ENCODE data around the gene AKAP12. TPM values are rescaled to one million over a fixed set of nuclear protein-coding genes. Genes with fewer than 3 reads are reported as not detected.
A peak's percentile ranks its signal among the peaks of the same experiment; 100 is the strongest.

Gene AKAP12
- total RNA-seq, 1 experiment from 2014 or later: 33.7 TPM

GRCh38 chr6:151252634-151253033 is 12.9 kb downstream of the AKAP12 start:
- Histone ChIP-seq H3K4me3 (ENCODE audit: insufficient read depth, low read depth, low read length) (no peak overlapping the region), H3K27me3 (ENCODE audit: control insufficient read depth, insufficient read depth, low read length) (no peaks in the 10 kb centered on the region), H3K36me3 (replicated peaks; ENCODE audit: control insufficient read depth, insufficient read depth, low read length) (no peaks in the 10 kb centered on the region)
- no peak for DNase-seq

GRCh38 chr6:151254451-151255081 is 14.8 kb downstream of the AKAP12 start:
- no peak for DNase-seq
- no peaks in the 10 kb centered on the region for H3K36me3 ChIP-seq (replicated peaks; ENCODE audit: control insufficient read depth, insufficient read depth, low read length)
- no peaks in the 10 kb centered on the region for H3K27me3 ChIP-seq (ENCODE audit: control insufficient read depth, insufficient read depth, low read length)
- H3K4me3 ChIP-seq (ENCODE audit: insufficient read depth, low read depth, low read length): no peak overlapping the region

- Histone ChIP-seq H3K4me3 (ENCODE audit: insufficient read depth, low read depth, low read length) (no peak overlapping the region), H3K27me3 (ENCODE audit: control insufficient read depth, insufficient read depth, low read length) (no peaks in the 10 kb centered on the region), H3K36me3 (replicated peaks; ENCODE audit: control insufficient read depth, insufficient read depth, low read length) (no peaks in the 10 kb centered on the region)
- no peak for DNase-seq
Measured at GRCh38 chr6:151255811-151256210, 16.0 kb downstream of the AKAP12 start.

GRCh38 chr6:151257985-151258445 is 18.2 kb downstream of the AKAP12 start:
- no peak for DNase-seq
- Histone ChIP-seq H3K4me3 (ENCODE audit: insufficient read depth, low read depth, low read length) (no peak overlapping the region), H3K27me3 (ENCODE audit: control insufficient read depth, insufficient read depth, low read length) (no peaks in the 10 kb centered on the region), H3K36me3 (replicated peaks; ENCODE audit: control insufficient read depth, insufficient read depth, low read length) (no peaks in the 10 kb centered on the region)

GRCh38 chr6:151260205-151260604 is 20.4 kb downstream of the AKAP12 start:
- Histone ChIP-seq H3K36me3 (replicated peaks; ENCODE audit: control insufficient read depth, insufficient read depth, low read length) (no peaks in the 10 kb centered on the region), H3K4me3 (ENCODE audit: insufficient read depth, low read depth, low read length) (no peak overlapping the region), H3K27me3 (ENCODE audit: control insufficient read depth, insufficient read depth, low read length) (no peaks in the 10 kb centered on the region)
- no peak for DNase-seq

GRCh38 chr6:151263035-151263434 is 23.3 kb downstream of the AKAP12 start:
- DNase-seq: no peak

GRCh38 chr6:151263967-151264366 is 24.2 kb downstream of the AKAP12 start:
- no peak overlapping the region for H3K4me3 ChIP-seq (ENCODE audit: insufficient read depth, low read depth, low read length)

More at GRCh38 chr6:151263035-151263434, 23.3 kb downstream of the AKAP12 start:
- no peaks in the 10 kb centered on the region for H3K27me3 ChIP-seq (ENCODE audit: control insufficient read depth, insufficient read depth, low read length)
- no peak overlapping the region for H3K4me3 ChIP-seq (ENCODE audit: insufficient read depth, low read depth, low read length)
- no peaks in the 10 kb centered on the region for H3K36me3 ChIP-seq (replicated peaks; ENCODE audit: control insufficient read depth, insufficient read depth, low read length)

GRCh38 chr6:151265282-151265681 is 25.5 kb downstream of the AKAP12 start:
- H3K27me3 ChIP-seq (ENCODE audit: control insufficient read depth, insufficient read depth, low read length): no peaks in the 10 kb centered on the region
- no peak overlapping the region for H3K4me3 ChIP-seq (ENCODE audit: insufficient read depth, low read depth, low read length)
- no peak for DNase-seq
- H3K36me3 ChIP-seq (replicated peaks; ENCODE audit: control insufficient read depth, insufficient read depth, low read length): no peaks in the 10 kb centered on the region

More at GRCh38 chr6:151263967-151264366, 24.2 kb downstream of the AKAP12 start:
- Histone ChIP-seq H3K36me3 (replicated peaks; ENCODE audit: control insufficient read depth, insufficient read depth, low read length) (no peaks in the 10 kb centered on the region), H3K27me3 (ENCODE audit: control insufficient read depth, insufficient read depth, low read length) (no peaks in the 10 kb centered on the region)
- DNase-seq: no peak

GRCh38 chr6:151269321-151269995 is 29.7 kb downstream of the AKAP12 start:
- no peak for DNase-seq

GRCh38 chr6:151275121-151275520 is 35.4 kb downstream of the AKAP12 start:
- no peak overlapping the region for H3K4me3 ChIP-seq (ENCODE audit: insufficient read depth, low read depth, low read length)
- DNase-seq: no peak

More at GRCh38 chr6:151269321-151269995, 29.7 kb downstream of the AKAP12 start:
- Histone ChIP-seq H3K27me3 (ENCODE audit: control insufficient read depth, insufficient read depth, low read length) (no peaks in the 10 kb centered on the region), H3K4me3 (ENCODE audit: insufficient read depth, low read depth, low read length) (no peak overlapping the region), H3K36me3 (replicated peaks; ENCODE audit: control insufficient read depth, insufficient read depth, low read length) (no peaks in the 10 kb centered on the region)

GRCh38 chr6:151275566-151275965 is 35.8 kb downstream of the AKAP12 start:
- DNase-seq: no peak
- no peaks in the 10 kb centered on the region for H3K27me3 ChIP-seq (ENCODE audit: control insufficient read depth, insufficient read depth, low read length)
- H3K4me3 ChIP-seq (ENCODE audit: insufficient read depth, low read depth, low read length): no peak overlapping the region
- H3K36me3 ChIP-seq (replicated peaks; ENCODE audit: control insufficient read depth, insufficient read depth, low read length): no peaks in the 10 kb centered on the region

More at GRCh38 chr6:151275121-151275520, 35.4 kb downstream of the AKAP12 start:
- Histone ChIP-seq H3K36me3 (replicated peaks; ENCODE audit: control insufficient read depth, insufficient read depth, low read length) (no peaks in the 10 kb centered on the region), H3K27me3 (ENCODE audit: control insufficient read depth, insufficient read depth, low read length) (no peaks in the 10 kb centered on the region)

- DNase-seq: peak; percentile 55
Measured at GRCh38 chr6:151276112-151276740, 36.5 kb downstream of the AKAP12 start.

GRCh38 chr6:151279891-151280290 is 40.1 kb downstream of the AKAP12 start:
- DNase-seq: no peak
- Histone ChIP-seq H3K36me3 (replicated peaks; ENCODE audit: control insufficient read depth, insufficient read depth, low read length) (no peaks in the 10 kb centered on the region), H3K4me3 (ENCODE audit: insufficient read depth, low read depth, low read length) (no peak overlapping the region), H3K27me3 (ENCODE audit: control insufficient read depth, insufficient read depth, low read length) (no peaks in the 10 kb centered on the region)

More at GRCh38 chr6:151276112-151276740, 36.5 kb downstream of the AKAP12 start:
- Histone ChIP-seq H3K4me3 (ENCODE audit: insufficient read depth, low read depth, low read length) (no peak overlapping the region), H3K27me3 (ENCODE audit: control insufficient read depth, insufficient read depth, low read length) (no peaks in the 10 kb centered on the region), H3K36me3 (replicated peaks; ENCODE audit: control insufficient read depth, insufficient read depth, low read length) (no peaks in the 10 kb centered on the region)

GRCh38 chr6:151280859-151281258 is 41.1 kb downstream of the AKAP12 start:
- DNase-seq: no peak
- no peaks in the 10 kb centered on the region for H3K27me3 ChIP-seq (ENCODE audit: control insufficient read depth, insufficient read depth, low read length)
- H3K4me3 ChIP-seq (ENCODE audit: insufficient read depth, low read depth, low read length): no peak overlapping the region
- no peaks in the 10 kb centered on the region for H3K36me3 ChIP-seq (replicated peaks; ENCODE audit: control insufficient read depth, insufficient read depth, low read length)

- DNase-seq: no peak
- Histone ChIP-seq H3K36me3 (replicated peaks; ENCODE audit: control insufficient read depth, insufficient read depth, low read length) (no peaks in the 10 kb centered on the region), H3K27me3 (ENCODE audit: control insufficient read depth, insufficient read depth, low read length) (no peaks in the 10 kb centered on the region), H3K4me3 (ENCODE audit: insufficient read depth, low read depth, low read length) (no peak overlapping the region)
Measured at GRCh38 chr6:151284012-151284411, 44.2 kb downstream of the AKAP12 start.

Data from H7 (cell line).